ENCODE data around the gene THADA.

GRCh38 chr2:43481927-43482542 lies 113.8 kb downstream of the THADA start:
- no peak for TF ChIP-seq CTCF (IDR thresholded peaks at IDR 0.05)
- TF ChIP-seq POLR2A (IDR thresholded peaks at IDR 0.05), result no peak
